Kidney tubule cell (primary cell): Measurements from ENCODE around the gene UPK3BL2.
A peak's percentile ranks its signal among the peaks of the same experiment; 100 is the strongest.
"Not testable (repeated sequence)": the region's sequence is repeated elsewhere in the genome, so short reads cannot be mapped to it uniquely, and the experiment has no call there.

ENCODE experiments used
- DNase-seq: peaks from one replicate; pipeline ENCODE4 v3.0.0-alpha.2; 2018; ENCODE audit warnings: low spot score

Gene UPK3BL2

GRCh38 chr7:102527822-102528793, 15.4 kb downstream of the UPK3BL2 start:
- DNase-seq, result not testable (repeated sequence)

DNA sequence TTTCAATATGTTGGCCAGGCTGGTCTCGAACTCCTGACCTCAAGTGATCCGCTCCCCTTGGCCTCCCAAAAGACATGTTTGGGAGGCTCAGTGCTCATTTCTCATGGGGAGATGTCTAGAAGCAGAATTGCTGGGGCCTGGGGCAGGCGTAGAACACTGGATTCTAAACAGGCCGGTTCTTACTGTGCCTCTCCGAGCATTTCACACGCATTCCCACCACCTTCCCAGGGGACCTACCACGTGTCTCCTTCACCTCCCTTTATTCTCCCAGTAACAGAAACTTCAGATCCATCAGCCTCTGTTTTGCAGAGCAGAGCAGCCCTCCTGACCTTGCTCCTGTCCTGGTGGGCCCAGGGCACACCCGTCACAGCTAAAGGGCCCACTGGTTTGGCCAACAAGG, 16.3 kb downstream of the UPK3BL2 start:
- DNase-seq, result not testable (repeated sequence)

DNA sequence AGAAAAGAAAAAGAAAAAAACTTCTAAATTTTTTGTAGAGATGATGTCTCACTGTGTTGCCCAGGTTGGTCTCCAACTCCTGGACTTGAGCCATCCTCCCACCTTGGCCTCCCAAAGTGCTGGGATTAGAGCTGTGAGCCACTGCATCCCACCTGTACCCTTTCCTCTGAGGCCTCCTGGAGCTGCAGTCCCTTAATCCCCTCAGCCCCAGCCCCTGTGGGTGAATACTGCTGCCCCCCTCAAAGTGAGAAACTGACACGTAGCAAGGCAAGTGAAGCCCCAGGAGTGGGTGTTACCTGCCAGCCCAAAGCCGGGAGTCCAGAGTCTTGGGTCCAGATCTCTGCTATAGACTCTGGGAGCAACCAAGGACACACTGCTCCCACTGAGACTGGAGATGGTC, 18.7 kb downstream of the UPK3BL2 start:
- not testable (repeated sequence) for DNase-seq

DNA sequence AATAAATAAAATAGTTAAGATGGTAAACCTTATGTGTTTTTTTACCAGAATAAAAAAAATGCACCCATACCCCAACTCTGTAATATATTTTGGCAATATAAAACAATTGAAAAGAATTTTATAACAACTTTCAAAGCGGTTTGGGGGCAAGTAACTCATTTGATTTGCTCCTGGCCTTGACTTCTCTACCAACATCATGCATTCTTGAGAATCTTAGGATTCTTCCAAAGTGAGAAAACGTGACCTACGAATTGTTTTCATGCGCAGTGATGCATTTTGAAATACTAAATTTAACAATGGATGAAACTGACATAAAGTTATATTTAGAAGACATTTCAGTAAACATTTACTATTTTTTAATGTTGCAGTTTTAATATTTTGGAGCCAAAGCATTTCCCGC, 22.7 kb downstream of the UPK3BL2 start:
- DNase-seq, result peak; percentile 0

DNA sequence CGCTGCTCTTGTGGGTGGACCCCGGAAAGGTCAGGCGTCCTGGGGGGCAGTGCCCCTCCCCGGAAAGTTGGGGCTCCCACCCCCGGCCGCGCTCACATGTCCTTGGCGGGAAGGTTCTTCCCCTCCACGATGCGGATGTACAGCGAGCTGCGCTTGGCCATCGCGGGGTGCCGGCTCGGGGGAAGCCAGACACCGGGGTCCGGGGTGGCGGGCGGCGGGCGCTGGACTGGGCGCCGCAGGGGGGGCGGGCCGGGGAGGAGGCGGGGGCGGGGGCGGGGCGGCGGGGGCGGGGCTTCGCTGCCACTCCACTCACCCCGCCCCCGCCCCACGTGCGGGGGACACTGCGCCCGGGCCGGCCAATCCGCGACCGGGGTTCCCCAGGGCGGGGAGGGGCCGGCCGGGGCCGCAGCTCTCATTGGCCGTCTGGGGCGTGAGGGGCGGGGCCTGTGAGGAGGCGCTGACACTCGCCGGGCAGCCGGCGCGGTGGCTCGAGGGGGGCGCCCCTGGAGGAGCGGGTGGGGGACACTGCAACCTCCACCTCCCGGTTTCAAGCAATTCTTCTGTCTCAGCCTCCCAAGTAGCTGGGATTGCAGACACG, 25.8 kb downstream of the UPK3BL2 start, which contains the start of gene RASA4B:
RASA4B (minus strand) TSS at position 228 of the 598 bp plus-strand sequence; CDS start at position 161, 67 bp downstream.
- peak; percentile 1 for DNase-seq

DNA sequence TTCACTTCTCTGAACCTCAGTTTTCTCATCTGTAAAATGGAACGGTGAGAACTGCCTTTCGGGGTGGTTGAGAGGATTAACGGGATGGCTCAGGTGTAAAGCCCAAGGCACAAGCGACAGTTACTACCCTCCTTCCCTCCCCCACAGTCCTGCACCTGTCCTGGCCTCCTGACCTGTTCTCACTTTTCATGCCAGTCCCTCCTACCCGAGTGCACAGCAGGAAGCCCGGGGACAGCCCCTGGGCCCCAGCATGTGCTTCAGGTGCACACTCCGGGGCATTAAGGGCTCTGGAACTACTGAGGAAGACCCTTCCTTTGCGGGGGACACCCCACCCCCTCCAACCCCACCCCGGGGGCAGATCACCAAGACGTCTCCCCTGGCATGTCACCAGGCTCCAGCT, 26.5 kb downstream of the UPK3BL2 start:
- not testable (repeated sequence) for DNase-seq

DNA sequence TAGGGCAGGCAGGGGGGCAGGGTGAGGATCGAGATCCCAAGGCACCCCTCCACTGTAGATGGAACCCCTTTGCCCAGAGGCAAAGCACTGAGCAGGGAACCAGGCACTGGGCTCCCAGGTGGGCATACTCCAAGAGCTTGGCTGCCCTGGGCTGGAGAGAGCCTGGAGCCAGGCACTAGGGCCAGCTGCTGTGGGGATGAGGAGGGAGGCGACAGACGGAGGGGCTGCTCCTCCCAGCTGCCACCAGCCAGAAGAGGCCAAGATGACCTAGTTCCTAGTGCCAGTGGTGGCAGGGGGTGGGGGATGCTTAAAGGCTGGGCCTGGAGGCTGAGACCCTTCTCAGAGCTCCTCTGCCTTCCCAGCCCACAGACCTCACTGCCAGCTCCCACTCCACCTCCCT, 27.6 kb downstream of the UPK3BL2 start:
- not testable (repeated sequence) for DNase-seq

DNA sequence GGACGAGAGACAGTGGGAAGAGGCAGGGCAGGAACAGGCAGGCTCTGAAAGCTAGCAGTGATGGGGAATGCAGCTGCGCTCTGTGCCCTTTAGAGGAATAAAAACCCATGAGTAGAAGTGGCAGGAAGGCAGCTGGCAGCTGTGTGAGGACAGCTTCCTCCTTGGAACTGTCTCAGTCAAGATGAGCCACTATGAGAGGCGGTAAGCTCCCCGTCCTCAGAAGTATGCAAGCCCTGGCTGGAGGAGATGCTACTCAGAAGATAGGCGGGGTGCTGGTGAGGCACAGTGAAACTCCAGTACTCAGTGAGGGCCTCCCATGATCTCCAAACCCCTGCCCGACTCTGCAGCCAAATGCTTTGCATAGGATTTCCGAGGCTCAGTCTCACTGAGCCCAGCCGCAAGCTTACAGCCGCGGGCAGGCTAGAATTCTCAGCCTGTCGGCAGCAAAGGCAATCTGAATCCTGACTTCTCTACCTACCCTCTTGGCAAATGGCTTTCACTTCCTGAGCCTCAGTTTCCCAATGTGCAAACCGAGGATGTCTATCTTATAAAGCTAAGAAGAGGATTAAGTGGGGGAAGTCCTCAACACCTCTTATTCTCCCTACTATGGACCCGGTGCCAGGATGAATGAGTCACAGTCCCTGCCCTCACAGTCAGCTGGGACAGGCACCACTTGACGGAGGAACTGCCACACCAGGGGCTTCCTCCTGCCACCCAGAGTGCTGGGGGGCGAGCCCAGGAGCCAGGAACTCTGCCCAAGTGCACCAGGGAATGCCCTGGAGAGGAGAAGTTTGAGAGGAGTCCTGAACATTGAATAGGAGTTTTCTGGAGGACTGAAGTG, 28.4 kb downstream of the UPK3BL2 start:
- not testable (repeated sequence) for DNase-seq

- peak; percentile 60 for DNase-seq
These were observed 30.8 kb downstream of the UPK3BL2 start for GRCh38 chr7:102512642-102513221.

GRCh38 chr7:102511860-102512522, 31.5 kb downstream of the UPK3BL2 start:
- not testable (repeated sequence) for DNase-seq

GRCh38 chr7:102510575-102510974, 32.9 kb downstream of the UPK3BL2 start:
- DNase-seq, result not testable (repeated sequence)

GRCh38 chr7:102507410-102508088, 35.9 kb downstream of the UPK3BL2 start:
- not testable (repeated sequence) for DNase-seq

DNA sequence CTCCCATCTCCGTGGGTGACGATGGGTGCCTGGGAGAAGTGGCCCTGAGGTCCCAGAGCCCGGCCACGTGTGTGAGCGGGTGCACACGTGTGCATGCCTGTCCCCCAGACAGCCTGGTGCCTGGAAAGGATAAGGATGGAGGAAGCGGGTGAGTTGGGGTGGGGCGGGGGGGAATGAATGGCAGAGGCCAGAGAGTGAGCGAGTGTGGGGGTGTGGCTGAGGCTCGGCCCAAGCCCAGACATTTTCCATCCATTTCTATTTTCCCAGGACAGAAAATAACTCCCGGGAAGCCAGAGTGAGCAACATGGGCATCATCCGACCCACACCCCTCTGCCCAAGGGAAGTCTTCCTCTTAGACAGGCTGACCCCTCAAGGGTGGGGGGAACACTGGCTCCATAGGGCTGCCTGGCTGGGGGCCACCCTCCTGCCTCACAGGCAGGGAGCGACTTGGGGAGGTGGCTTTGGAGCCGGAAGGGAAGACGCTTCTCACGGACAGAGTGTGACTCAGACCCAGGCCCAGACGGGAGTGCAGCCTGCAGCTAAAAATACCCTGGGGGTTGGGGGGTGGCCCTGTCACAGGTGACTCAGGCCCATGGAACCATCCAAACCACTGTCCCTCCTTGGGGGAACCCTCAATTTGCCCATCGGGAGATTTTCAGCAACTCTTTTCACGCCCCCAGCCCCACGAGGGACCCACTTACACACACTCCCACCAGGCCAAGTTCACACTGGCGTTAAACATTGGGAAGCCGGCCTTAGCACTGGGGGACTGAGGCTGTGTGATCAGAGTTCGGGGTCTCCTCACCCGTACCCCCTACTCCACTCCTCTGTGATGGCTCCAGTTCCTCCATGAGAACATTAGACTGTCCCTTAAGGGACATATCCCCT, 38.0 kb downstream of the UPK3BL2 start:
- DNase-seq, result not testable (repeated sequence)

GRCh38 chr7:102503141-102503540, 40.4 kb downstream of the UPK3BL2 start:
- DNase-seq, result not testable (repeated sequence)

GRCh38 chr7:102498321-102498720, 45.2 kb downstream of the UPK3BL2 start:
- DNase-seq, result not testable (repeated sequence)

DNA sequence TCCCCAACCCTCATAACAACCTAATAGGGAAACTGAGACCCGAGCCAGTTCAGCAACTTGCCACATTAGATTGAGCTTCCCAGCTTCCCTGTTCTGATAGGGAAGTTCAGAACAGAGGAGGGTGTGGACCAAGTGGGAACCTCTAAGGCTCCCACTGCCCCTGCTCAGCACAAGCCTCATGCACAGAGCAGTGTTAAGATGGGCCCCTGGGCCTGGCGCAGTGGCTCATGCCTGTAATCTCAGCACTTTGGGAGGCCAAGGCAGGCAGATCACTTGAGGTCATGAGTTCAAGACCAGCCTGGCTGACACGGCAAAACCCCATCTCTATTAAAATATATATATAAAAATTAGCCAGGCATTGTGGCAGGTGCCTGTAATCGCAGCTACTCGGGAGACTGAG, 46.2 kb downstream of the UPK3BL2 start:
- DNase-seq, result not testable (repeated sequence)

- DNase-seq, result peak; percentile 0
These were observed 46.6 kb downstream of the UPK3BL2 start for GRCh38 chr7:102496861-102497260.

- DNase-seq, result not testable (repeated sequence)
These were observed 48.9 kb downstream of the UPK3BL2 start for GRCh38 chr7:102494473-102495149.

- not testable (repeated sequence) for DNase-seq
These were observed 49.5 kb downstream of the UPK3BL2 start for GRCh38 chr7:102494026-102494425.
